Measurements from ENCODE around the gene MRGPRF. TPM values are rescaled to one million over a fixed set of nuclear protein-coding genes. Genes with fewer than 3 reads are reported as not detected.
A peak's percentile ranks its signal among the peaks of the same experiment; 100 is the strongest.

Gene MRGPRF
- total and polyA plus RNA-seq, 2 donors (not counting 1 experiment from before 2014, with no cell fraction given) = not detected

DNA sequence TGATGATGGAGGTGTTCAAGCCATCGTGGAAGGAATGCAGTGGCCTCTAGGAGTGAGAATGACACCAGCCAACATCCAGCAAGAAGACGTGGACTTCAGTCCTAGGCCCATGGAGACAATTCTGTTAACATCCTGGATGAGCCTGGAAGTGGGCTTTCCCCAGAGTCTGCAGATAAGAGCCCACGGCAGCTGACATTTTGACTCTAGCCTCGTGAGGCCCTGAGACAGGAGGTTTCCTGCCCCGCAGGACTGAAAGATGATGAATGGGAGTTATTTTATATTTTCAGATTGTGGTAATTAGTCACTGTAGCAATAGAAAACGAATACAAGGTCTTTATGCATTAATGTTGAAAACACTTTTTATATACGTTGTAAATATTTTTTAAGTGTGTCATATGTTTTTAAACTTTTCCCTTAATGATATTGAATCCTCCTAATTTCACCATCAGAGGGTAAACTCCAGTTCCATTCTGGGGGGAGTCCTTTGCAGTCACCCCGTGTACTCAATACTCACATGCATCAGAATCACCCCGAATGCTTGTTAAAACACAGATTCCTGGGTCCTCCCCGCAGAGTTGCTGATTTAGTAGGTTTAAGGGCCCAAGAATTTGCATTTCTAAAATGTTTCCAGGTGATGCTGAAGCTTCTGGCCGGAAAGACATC, 35.1 kb upstream of the MRGPRF start:
- H3K79me2 ChIP-seq (ENCODE audit: control insufficient read depth, insufficient read depth, low read length) = peaks cover 34% of the 10 kb centered on the region
- no peaks in the 10 kb centered on the region for H3K9me3 ChIP-seq (ENCODE audit: control extremely low read depth in 1 of 3, control insufficient read depth in 2 of 3, insufficient read depth in 1 of 3, low read length in 2 of 3)
- peak overlapping the region; percentile 99 for H3K4me2 ChIP-seq (replicated peaks; ENCODE audit: low read depth, low read length, poor library complexity, severe bottlenecking)
- H3K27me3 ChIP-seq (replicated peaks in 1 of 4; ENCODE audit: control extremely low read depth in 1 of 4, control insufficient read depth in 3 of 4, insufficient read depth in 4 of 4, low read length in 3 of 4) = no peaks in the 10 kb centered on the region
- H3K4me3 ChIP-seq (ENCODE audit: control extremely low read depth in 1 of 5, extremely low read depth in 1 of 5, insufficient read depth in 1 of 5, low read depth in 2 of 5, low read length in 4 of 5) = peak overlapping the region in 4 of 5 experiments; percentile 60 to 99 (median 90)
- no peak for ATAC-seq (ENCODE audit: low read depth)
- DNase-seq = no peak
- 35% methylated on average over 6 of the region's 11 CpGs for WGBS (ENCODE audit: insufficient coverage)
- H3K9ac ChIP-seq (ENCODE audit: low read length) = no peak overlapping the region
- H3K27ac Mint-ChIP-seq = peak overlapping the region; percentile 82
- H3K27me3 Mint-ChIP-seq = peaks cover 10% of the 10 kb centered on the region
- no peaks in the 10 kb centered on the region for H3K9me3 Mint-ChIP-seq (ENCODE audit: insufficient read depth)
- POLR2A ChIA-PET = interaction anchor here (1.0 to 1.1 kb wide), 2 partner anchors 9 to 588 kb away, joined by 3 to 6 read pairs; partner anchors contain the start of gene PPP6R3
- H3K4me1 Mint-ChIP-seq = peaks cover 36% of the 10 kb centered on the region
- H3K4me1 ChIP-seq (ENCODE audit: control insufficient read depth in 2 of 2, insufficient read depth in 2 of 2, low read length in 2 of 2) = peaks cover 17 to 47% of the 10 kb centered on the region in 2 donors
- peak overlapping the region; percentile 78 for H3K4me3 Mint-ChIP-seq
- peak overlapping the region; percentile 79 for H2AFZ ChIP-seq (ENCODE audit: insufficient read depth, low read depth, low read length, poor library complexity, severe bottlenecking)
- intact Hi-C loops (cut with micrococcal nuclease) = loop anchor here (1.0 to 10.0 kb wide), 7 partner anchors 8 to 595 kb away; partner anchors contain the start of genes IGHMBP2, MRPL21, PPP6R3 and TESMIN
- H3K27ac ChIP-seq (ENCODE audit: low read length in 2 of 2) = peak overlapping the region; percentile 38 to 98
- CTCF ChIA-PET = no interaction called here
- TF ChIP-seq EZH2 (IDR thresholded peaks at IDR 0.05; ENCODE audit: borderline replicate concordance, insufficient read depth, low read depth, low read length, poor library complexity, severe bottlenecking) = no peak
- TF ChIP-seq, protein P1, sequence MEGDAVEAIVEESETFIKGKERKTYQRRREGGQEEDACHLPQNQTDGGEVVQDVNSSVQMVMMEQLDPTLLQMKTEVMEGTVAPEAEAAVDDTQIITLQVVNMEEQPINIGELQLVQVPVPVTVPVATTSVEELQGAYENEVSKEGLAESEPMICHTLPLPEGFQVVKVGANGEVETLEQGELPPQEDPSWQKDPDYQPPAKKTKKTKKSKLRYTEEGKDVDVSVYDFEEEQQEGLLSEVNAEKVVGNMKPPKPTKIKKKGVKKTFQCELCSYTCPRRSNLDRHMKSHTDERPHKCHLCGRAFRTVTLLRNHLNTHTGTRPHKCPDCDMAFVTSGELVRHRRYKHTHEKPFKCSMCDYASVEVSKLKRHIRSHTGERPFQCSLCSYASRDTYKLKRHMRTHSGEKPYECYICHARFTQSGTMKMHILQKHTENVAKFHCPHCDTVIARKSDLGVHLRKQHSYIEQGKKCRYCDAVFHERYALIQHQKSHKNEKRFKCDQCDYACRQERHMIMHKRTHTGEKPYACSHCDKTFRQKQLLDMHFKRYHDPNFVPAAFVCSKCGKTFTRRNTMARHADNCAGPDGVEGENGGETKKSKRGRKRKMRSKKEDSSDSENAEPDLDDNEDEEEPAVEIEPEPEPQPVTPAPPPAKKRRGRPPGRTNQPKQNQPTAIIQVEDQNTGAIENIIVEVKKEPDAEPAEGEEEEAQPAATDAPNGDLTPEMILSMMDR (IDR thresholded peaks at IDR 0.05) = no peak
- H3K36me3 ChIP-seq (replicated peaks in 1 of 2; ENCODE audit: control extremely low read depth in 1 of 2, control insufficient read depth in 1 of 2, extremely low read depth in 1 of 2, insufficient read depth in 2 of 2, low read length in 1 of 2) = no peaks in the 10 kb centered on the region
- no peaks in the 10 kb centered on the region for H4K20me1 ChIP-seq (ENCODE audit: control insufficient read depth, insufficient read depth, low read length, poor library complexity, severe bottlenecking)

All from B cell (primary cell).